Measurements from ENCODE around the gene SDC1. TPM values are rescaled to one million over a fixed set of nuclear protein-coding genes. Genes with fewer than 3 reads are reported as not detected.
A peak's percentile ranks its signal among the peaks of the same experiment; 100 is the strongest.

The SDC1 gene
- total RNA-seq, 1 donor from 2014 or later: 184 TPM

GRCh38 chr2:20220806-20221554 lies 4.0 kb downstream of the SDC1 start:
- H3K36me3 ChIP-seq: no peaks in the 10 kb centered on the region
- intact Hi-C loops (cut with DNase I): no loop called here
- H3K9me3 ChIP-seq: no peaks in the 10 kb centered on the region
- no peak overlapping the region for H3K4me3 ChIP-seq
- H3K4me1 ChIP-seq: peaks cover 61% of the 10 kb centered on the region
- H3K27me3 ChIP-seq: no peaks in the 10 kb centered on the region
- TF ChIP-seq POLR2A (IDR thresholded peaks at IDR 0.05) (no peak), CTCF (IDR thresholded peaks at IDR 0.05) (no peak), POLR2AphosphoS5 (IDR thresholded peaks at IDR 0.05; ENCODE audit: insufficient read depth in 1 of 2, low read depth in 1 of 2) (no peak)
- H3K27ac ChIP-seq: peak overlapping the region; percentile 94
- DNase-seq (ENCODE audit: extremely low spot score in 2 of 2): no peak

GRCh38 chr2:20219763-20220380 lies 5.1 kb downstream of the SDC1 start:
- DNase-seq (ENCODE audit: extremely low spot score in 2 of 2): no peak
- Histone ChIP-seq H3K9me3 (no peaks in the 10 kb centered on the region), H3K4me1 (peaks cover 59% of the 10 kb centered on the region), H3K4me3 (no peak overlapping the region), H3K27ac (peak overlapping the region; percentile 94), H3K36me3 (no peaks in the 10 kb centered on the region), H3K27me3 (no peaks in the 10 kb centered on the region)
- no peak for TF ChIP-seq CTCF (IDR thresholded peaks at IDR 0.05)
- no peak for TF ChIP-seq POLR2A (IDR thresholded peaks at IDR 0.05)
- TF ChIP-seq POLR2AphosphoS5 (IDR thresholded peaks at IDR 0.05; ENCODE audit: insufficient read depth in 1 of 2, low read depth in 1 of 2): peak in 1 of 2 donors; percentile 22
- intact Hi-C loops (cut with DNase I): no loop called here

GRCh38 chr2:20218331-20219320 lies 6.3 kb downstream of the SDC1 start:
- Histone ChIP-seq H3K4me1 (peaks cover 67% of the 10 kb centered on the region), H3K36me3 (no peaks in the 10 kb centered on the region), H3K27ac (peak overlapping the region; percentile 94), H3K9me3 (no peaks in the 10 kb centered on the region), H3K4me3 (no peak overlapping the region), H3K27me3 (no peaks in the 10 kb centered on the region)
- no peak for DNase-seq (ENCODE audit: extremely low spot score in 2 of 2)
- TF ChIP-seq CTCF (IDR thresholded peaks at IDR 0.05) (no peak), POLR2AphosphoS5 (IDR thresholded peaks at IDR 0.05; ENCODE audit: insufficient read depth in 1 of 2, low read depth in 1 of 2) (no peak), POLR2A (IDR thresholded peaks at IDR 0.05) (no peak)
- intact Hi-C loops (cut with DNase I): no loop called here

GRCh38 chr2:20217041-20217970 lies 7.6 kb downstream of the SDC1 start:
- Histone ChIP-seq H3K27me3 (no peaks in the 10 kb centered on the region), H3K27ac (peak overlapping the region; percentile 94), H3K9me3 (no peaks in the 10 kb centered on the region), H3K4me3 (no peak overlapping the region), H3K4me1 (peaks cover 64% of the 10 kb centered on the region), H3K36me3 (no peaks in the 10 kb centered on the region)
- TF ChIP-seq POLR2A (IDR thresholded peaks at IDR 0.05) (no peak), POLR2AphosphoS5 (IDR thresholded peaks at IDR 0.05; ENCODE audit: insufficient read depth in 1 of 2, low read depth in 1 of 2) (peak; percentile 15 to 44)
- intact Hi-C loops (cut with DNase I): no loop called here
- no peak for DNase-seq (ENCODE audit: extremely low spot score in 2 of 2)

All from vagina (tissue), 2 donors.